ENCODE results near the gene TRPV4. TPM values are rescaled to one million over a fixed set of nuclear protein-coding genes. Genes with fewer than 3 reads are reported as not detected.
"Not testable (repeated sequence)": the region's sequence is repeated elsewhere in the genome, so short reads cannot be mapped to it uniquely, and the experiment has no call there.

The TRPV4 gene
- total RNA-seq (2014; rRNA removed), result 0.34 TPM in 1 of 2 replicates, not detected in the other
- polyA plus RNA-seq (2012), result 0.12 TPM

- DNase-seq (ENCODE audit: low read depth), result no peak
Measured at GRCh38 chr12:109833307-109834189, at the start of gene TRPV4. Gene TRPV4 (minus strand): TSS chr12:109833398. CDS start chr12:109814796, 18,602 bp downstream.

DNA sequence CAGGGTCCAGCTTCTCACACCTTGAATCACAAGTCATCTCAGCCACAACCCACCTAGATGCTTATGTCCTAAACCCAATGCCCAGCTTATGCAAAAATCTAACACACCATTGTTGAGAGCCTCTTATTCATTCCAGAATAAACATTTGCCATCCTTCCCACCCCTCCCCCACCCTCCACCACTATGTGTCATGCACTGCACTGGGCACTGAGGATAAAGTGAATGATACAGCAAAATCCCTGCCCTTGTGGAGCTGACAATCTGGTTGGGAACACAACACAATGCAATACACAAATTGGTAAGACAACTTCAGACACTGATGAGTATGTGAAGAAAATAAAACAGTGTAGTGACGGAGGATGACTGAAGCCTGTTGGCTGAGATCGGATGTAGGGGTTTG, 48.6 kb upstream of the TRPV4 start:
- no peak for DNase-seq (ENCODE audit: low read depth)

- DNase-seq (ENCODE audit: low read depth), result no peak
Measured at GRCh38 chr12:109880938-109881337, 47.7 kb upstream of the TRPV4 start.

DNA sequence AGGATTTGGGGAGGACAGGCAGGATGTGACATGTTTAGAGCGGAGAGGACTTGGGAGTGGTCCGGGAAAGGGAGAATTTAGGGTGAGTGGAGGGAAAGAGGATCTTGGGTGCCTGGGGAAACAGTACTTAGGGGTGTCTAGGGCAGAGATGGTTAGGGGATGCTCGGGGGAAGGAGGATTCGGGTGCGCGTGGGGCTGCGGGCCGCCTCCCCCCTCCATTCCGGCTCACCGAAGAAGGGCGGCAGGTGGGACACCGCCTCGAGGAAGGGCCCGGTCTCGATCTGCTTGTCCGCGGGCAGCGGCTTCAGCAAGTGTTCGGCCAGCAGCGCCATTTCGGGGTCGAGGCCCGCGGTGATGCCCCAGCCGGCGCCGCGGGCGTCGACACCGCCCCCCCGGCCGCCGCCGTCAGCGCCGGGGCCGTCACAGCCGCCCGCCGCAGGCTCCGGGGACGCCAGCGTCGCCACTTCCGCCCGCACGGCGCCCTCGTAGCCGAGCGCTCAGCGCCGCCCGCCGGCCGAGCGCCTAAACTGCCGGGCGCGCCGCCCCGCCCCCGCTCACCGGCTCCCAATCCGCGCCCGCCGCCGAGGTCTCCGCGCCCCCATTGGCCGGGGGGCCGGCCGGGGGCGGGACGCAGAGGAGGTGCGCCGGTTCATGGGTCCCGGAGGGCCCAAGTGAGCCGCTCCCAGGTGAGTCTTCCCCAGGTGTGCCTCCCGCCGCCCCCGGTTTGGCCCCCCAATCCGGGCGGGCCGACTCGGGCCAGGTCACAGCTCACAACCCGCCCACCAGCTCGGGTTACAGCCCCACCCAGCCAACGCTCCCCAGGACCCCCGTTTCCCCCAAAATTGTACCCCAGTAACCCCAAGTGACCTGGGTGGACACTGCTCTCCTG, 47.1 kb upstream of the TRPV4 start, which contains the start of gene GLTP:
Gene GLTP, minus strand, starts transcription at position 499 of the 889 bp plus-strand sequence. Its CDS starts 167 bp downstream, at position 332.
- DNase-seq (ENCODE audit: low read depth), result peak; percentile 72

DNA sequence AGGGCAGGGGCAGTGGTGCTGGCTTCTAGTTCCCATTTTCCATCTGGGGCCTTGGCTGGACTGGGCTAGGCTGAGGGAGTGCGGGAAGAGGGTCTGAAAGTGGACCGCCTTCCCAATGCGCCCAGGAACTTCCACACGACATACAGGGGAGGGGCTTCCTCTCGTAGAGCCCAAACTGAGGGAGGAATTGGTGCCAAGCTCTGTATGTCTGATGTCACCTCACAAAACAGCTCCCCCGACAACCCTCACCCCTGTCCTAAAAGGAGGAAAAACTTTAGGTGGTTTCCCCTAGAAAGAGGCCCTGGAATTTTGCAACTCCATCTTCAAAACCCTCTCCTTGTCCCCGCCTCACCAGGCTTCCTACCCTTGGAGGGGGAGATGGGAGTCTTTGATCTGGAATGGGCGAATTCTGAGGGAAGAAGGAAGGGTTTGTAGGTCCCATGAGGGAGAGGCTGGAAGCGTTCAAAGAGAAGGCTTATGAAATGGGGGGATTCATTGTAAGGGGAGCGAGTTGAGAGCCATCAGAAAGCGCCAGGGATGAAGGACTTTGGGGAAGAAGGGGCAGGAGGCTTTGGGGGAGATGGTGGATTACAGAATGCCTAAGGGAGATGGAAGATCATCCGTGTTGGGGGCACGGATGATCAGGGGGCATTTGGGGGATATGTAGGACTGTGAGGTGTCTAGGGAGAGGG, 46.3 kb upstream of the TRPV4 start:
- no peak for DNase-seq (ENCODE audit: low read depth)

GRCh38 chr12:109878749-109879148, 45.6 kb upstream of the TRPV4 start:
- DNase-seq (ENCODE audit: low read depth), result no peak

- no peak for DNase-seq (ENCODE audit: low read depth)
Measured at GRCh38 chr12:109878247-109878625, 45.0 kb upstream of the TRPV4 start.

GRCh38 chr12:109877504-109878246, 44.5 kb upstream of the TRPV4 start:
- DNase-seq (ENCODE audit: low read depth), result no peak

DNA sequence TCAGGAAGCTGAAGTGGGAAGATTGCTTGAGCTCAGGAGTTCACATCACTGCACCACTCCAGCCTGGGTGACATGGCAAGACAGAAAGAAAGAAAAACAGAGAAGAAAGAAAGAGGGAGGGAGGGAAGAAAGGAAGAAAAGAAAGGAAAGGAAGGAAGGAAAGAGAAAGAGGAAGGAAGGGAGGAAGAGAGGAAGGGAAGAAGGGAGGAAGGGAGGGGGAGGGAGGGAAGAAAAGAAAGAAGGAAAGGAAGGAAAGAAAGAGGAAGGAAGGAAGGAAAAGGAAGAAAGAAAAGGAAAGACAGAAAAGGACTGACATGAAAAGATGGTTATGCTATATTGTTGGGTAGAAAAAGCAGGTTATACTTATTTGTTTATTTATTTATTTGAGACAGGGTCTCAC, 43.2 kb upstream of the TRPV4 start:
- DNase-seq (ENCODE audit: low read depth), result no peak

DNA sequence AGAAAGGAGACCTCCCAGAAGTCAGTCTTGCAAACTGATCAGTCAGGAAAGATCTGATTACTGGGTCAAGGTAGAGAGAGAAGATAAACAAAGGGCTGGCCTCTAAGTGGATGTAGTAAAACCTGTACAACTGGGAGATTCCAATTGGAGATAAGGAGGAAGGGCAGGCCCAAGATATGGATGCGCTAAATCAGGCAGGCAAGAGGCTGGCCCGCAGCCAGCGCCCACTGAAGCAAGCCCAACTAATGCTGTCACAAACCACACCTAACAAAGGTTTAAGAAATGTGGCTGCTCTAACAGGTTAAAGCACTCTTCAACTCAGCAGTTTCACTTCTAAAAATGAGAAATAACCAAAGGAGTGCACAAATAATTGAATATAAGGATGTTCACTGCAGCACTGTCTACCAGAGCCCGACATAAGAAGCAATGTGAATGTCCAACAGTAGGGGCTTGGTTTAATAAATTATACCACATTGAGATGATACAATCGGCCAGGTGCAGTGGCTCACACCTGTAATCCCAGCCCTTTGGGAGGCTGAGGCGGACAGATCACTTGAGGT, 42.5 kb upstream of the TRPV4 start:
- no peak for DNase-seq (ENCODE audit: low read depth)

- no peak for DNase-seq (ENCODE audit: low read depth)
Measured at GRCh38 chr12:109873653-109874052, 40.5 kb upstream of the TRPV4 start.

DNA sequence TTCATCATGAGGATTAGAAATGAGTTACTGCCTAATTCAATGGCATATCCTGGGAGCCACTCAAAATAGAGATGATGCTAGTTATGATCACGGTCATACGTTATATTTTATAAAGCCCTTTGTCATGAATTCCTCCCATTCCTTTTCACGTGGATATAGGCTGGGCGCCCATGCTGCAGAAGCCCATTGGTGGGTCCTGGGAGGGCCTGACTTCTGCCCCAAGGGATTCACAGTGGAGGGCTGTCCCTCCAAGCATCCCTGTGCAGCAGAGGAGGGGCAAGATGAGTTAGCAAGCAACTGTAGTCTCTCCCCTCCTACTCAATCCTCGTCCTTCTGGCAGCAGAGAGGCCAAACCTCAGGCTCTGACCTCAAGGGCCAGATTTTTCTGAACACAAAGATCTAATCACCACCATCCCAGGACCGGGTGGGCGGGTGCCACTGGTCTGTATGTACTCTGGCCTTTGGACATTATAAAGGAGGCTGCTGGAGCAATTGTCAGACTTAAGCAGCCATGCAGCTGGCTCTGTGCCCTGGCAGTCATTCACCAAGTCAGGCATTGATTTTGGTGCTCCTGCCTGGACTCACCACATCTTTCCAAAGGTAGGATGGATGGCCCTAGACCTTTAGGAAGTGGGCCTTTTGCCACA, 38.6 kb upstream of the TRPV4 start:
- DNase-seq (ENCODE audit: low read depth), result no peak

GRCh38 chr12:109870648-109871047, 37.5 kb upstream of the TRPV4 start:
- DNase-seq (ENCODE audit: low read depth), result no peak

- DNase-seq (ENCODE audit: low read depth), result no peak
Measured at GRCh38 chr12:109868182-109869051, 35.2 kb upstream of the TRPV4 start.

DNA sequence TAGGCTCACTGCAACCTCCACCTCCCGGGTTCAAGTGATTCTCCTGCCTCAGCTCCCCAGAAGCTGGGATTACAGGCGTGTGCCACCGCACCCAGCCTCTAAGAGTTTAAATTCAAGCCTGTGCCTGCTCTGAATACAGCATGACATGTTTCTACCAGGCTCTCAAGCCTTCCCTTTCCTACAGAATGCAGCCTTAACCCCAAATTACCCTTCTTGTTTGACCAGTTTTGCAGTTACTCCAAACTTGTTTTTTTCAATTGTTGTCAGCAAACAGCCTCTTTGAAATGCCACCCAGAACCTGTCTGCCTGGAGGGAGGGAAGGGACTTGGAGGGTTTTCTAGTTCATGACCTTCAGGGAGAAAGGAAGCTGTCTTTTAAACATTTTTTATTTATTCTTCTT, 31.7 kb upstream of the TRPV4 start:
- DNase-seq (ENCODE audit: low read depth), result no peak

- no peak for DNase-seq (ENCODE audit: low read depth)
Measured at GRCh38 chr12:109863847-109864712, 30.9 kb upstream of the TRPV4 start.

DNA sequence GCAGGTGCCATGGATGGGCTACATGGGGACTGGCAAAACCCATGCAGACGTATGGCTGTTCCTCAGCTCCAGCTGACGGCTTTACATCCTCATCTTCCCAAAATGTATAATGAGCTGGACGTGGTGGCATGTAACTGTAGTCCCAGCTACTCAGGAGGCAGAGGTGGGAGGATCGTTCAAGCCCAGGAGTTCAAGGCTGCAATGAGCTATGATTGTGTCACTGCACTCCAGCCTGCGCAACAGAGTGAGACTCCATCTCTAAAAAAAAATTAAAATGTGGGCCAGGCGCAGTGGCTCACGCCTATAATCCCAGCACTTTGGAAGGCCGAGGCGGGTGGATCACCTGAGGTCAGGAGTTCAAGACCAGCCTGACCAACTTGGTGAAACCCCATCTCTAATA, 29.3 kb upstream of the TRPV4 start:
- not testable (repeated sequence) for DNase-seq (ENCODE audit: low read depth)

DNA sequence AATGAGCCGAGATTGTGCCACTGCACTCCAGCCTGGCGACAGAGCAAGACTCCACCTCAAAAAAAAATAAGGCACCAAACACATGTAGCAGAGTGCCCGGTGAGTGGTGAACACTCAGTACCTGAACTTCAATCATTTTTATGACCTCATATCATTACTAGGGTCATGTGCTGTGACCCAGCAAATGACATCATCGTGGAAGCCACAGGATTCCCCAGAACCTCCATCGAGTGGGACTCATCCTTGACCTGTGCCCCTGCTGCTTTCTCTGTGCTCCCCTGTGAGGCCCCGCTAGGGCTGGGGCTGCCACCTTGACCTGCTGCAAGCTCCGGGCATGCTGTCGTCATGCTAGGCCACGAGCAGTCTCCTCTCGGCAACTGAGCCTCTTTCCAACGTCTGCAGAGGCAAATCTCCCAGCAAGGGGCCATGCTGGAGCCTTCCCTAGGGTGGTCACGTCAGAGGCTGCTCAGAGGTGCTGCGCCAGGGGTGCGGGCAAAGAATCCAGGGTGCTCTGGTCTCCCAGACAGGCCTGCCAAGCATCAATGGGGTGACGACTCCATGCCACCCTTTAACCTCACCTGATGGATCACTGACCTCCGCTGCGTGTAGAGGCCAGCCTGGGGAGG, 28.6 kb upstream of the TRPV4 start:
- DNase-seq (ENCODE audit: low read depth), result no peak
